ENCODE results near the gene DNAAF5.

DNA sequence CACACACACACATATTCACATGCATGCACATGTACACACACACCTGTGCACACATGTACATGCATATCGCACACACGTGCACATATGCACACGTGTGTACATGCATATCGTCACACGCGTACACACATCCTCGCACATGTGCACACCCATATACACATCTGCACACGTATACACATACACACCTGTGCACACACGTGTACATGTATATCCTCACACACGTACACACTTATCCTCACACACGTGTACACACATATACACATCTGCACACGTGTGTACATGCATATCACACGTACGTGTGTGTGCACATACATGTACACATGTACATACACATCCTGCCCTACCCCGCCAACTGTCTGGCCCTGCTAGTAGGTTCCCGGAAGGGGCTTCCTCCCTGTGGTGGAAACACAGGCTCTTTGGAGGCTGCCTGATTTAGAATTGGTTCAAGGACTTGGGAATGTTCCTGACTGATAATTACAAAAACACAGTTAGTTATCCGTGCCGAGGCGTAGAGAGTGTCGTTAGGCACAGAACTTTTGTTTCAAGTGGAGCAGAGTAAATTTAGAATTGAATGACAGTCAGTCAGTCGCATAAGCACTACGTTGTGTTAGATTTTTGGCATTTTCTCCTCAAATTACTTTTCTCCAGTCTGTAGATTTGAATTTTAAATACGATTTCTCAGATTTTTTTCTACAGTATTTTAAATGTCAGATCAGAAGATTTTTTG is 19.1 kb downstream of the DNAAF5 start:
- TF ChIP-seq, protein P1, sequence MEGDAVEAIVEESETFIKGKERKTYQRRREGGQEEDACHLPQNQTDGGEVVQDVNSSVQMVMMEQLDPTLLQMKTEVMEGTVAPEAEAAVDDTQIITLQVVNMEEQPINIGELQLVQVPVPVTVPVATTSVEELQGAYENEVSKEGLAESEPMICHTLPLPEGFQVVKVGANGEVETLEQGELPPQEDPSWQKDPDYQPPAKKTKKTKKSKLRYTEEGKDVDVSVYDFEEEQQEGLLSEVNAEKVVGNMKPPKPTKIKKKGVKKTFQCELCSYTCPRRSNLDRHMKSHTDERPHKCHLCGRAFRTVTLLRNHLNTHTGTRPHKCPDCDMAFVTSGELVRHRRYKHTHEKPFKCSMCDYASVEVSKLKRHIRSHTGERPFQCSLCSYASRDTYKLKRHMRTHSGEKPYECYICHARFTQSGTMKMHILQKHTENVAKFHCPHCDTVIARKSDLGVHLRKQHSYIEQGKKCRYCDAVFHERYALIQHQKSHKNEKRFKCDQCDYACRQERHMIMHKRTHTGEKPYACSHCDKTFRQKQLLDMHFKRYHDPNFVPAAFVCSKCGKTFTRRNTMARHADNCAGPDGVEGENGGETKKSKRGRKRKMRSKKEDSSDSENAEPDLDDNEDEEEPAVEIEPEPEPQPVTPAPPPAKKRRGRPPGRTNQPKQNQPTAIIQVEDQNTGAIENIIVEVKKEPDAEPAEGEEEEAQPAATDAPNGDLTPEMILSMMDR (IDR thresholded peaks at IDR 0.05) = no peak
- TF ChIP-seq, protein P2, sequence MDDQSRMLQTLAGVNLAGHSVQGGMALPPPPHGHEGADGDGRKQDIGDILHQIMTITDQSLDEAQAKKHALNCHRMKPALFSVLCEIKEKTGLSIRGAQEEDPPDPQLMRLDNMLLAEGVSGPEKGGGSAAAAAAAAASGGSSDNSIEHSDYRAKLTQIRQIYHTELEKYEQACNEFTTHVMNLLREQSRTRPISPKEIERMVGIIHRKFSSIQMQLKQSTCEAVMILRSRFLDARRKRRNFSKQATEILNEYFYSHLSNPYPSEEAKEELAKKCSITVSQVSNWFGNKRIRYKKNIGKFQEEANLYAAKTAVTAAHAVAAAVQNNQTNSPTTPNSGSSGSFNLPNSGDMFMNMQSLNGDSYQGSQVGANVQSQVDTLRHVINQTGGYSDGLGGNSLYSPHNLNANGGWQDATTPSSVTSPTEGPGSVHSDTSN (IDR thresholded peaks at IDR 0.05) = no peak
- no peak for TF ChIP-seq GABPA (IDR thresholded peaks at IDR 0.05; ENCODE audit: low read depth)
- no peak for TF ChIP-seq ELF1 (IDR thresholded peaks at IDR 0.05)
- TF ChIP-seq POLR2AphosphoS5 (IDR thresholded peaks at IDR 0.05; ENCODE audit: low read depth, low read length) = no peak
- TF ChIP-seq EP300 (IDR thresholded peaks at IDR 0.05; ENCODE audit: borderline replicate concordance in 1 of 2, low read depth in 1 of 2, low read length in 1 of 2) = no peak
- TF ChIP-seq, protein P3, sequence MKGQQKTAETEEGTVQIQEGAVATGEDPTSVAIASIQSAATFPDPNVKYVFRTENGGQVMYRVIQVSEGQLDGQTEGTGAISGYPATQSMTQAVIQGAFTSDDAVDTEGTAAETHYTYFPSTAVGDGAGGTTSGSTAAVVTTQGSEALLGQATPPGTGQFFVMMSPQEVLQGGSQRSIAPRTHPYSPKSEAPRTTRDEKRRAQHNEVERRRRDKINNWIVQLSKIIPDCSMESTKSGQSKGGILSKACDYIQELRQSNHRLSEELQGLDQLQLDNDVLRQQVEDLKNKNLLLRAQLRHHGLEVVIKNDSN (IDR thresholded peaks at IDR 0.05; ENCODE audit: borderline replicate concordance, low read depth) = no peak
- no peak for TF ChIP-seq TAF1 (IDR thresholded peaks at IDR 0.05; ENCODE audit: borderline replicate concordance, low read depth, low read length)
- TF ChIP-seq, protein P4, sequence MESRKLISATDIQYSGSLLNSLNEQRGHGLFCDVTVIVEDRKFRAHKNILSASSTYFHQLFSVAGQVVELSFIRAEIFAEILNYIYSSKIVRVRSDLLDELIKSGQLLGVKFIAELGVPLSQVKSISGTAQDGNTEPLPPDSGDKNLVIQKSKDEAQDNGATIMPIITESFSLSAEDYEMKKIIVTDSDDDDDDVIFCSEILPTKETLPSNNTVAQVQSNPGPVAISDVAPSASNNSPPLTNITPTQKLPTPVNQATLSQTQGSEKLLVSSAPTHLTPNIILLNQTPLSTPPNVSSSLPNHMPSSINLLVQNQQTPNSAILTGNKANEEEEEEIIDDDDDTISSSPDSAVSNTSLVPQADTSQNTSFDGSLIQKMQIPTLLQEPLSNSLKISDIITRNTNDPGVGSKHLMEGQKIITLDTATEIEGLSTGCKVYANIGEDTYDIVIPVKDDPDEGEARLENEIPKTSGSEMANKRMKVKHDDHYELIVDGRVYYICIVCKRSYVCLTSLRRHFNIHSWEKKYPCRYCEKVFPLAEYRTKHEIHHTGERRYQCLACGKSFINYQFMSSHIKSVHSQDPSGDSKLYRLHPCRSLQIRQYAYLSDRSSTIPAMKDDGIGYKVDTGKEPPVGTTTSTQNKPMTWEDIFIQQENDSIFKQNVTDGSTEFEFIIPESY (IDR thresholded peaks at IDR 0.05; ENCODE audit: borderline replicate concordance, low read depth) = no peak
- TF ChIP-seq NFIC (IDR thresholded peaks at IDR 0.05; ENCODE audit: borderline replicate concordance) = no peak
- no peak for TF ChIP-seq MXI1 (IDR thresholded peaks at IDR 0.05; ENCODE audit: low read depth, low read length)
- no peak for TF ChIP-seq TCF12 (IDR thresholded peaks at IDR 0.05)
